ENCODE data around the gene SEL1L3. TPM values are rescaled to one million over a fixed set of nuclear protein-coding genes. Genes with fewer than 3 reads are reported as not detected.

SEL1L3 gene
- total RNA-seq, 1 donor from 2014 or later, result 14.4 TPM

DNA sequence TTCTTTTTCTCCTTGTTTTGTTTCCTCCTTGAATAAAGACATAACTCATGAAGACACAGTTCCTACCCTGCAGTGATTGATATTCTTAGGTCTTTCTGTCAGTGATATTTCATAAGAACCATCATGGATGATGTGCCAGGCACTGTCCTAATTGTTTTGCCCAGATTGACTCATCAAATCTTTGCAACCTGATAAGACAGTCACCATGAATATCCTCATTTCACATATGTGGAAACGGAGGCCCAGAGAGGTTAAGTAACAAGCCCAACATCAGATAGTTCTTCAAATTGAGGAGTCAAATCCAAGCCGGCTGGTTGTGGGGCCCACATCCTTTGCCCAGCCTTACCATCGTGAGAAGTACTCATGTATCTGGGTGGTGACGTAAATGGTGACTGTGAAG lies 69.9 kb downstream of the SEL1L3 start:
- peaks cover 10% of the 10 kb centered on the region for H3K36me3 Mint-ChIP-seq
- DNase-seq (ENCODE audit: low spot score in 2 of 2, unreplicated experiment in 2 of 2), result no peak
- no peak overlapping the region for H3K4me3 Mint-ChIP-seq
- H3K9me3 Mint-ChIP-seq, result peaks cover 7% of the 10 kb centered on the region
- TF ChIP-seq, protein P1, sequence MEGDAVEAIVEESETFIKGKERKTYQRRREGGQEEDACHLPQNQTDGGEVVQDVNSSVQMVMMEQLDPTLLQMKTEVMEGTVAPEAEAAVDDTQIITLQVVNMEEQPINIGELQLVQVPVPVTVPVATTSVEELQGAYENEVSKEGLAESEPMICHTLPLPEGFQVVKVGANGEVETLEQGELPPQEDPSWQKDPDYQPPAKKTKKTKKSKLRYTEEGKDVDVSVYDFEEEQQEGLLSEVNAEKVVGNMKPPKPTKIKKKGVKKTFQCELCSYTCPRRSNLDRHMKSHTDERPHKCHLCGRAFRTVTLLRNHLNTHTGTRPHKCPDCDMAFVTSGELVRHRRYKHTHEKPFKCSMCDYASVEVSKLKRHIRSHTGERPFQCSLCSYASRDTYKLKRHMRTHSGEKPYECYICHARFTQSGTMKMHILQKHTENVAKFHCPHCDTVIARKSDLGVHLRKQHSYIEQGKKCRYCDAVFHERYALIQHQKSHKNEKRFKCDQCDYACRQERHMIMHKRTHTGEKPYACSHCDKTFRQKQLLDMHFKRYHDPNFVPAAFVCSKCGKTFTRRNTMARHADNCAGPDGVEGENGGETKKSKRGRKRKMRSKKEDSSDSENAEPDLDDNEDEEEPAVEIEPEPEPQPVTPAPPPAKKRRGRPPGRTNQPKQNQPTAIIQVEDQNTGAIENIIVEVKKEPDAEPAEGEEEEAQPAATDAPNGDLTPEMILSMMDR (IDR thresholded peaks at IDR 0.05; ENCODE audit: unreplicated experiment), result no peak
- H3K27ac Mint-ChIP-seq, result no peak overlapping the region
- peaks cover 25% of the 10 kb centered on the region for H3K4me1 Mint-ChIP-seq
- no peaks in the 10 kb centered on the region for H3K27me3 Mint-ChIP-seq (ENCODE audit: low read depth)

DNA sequence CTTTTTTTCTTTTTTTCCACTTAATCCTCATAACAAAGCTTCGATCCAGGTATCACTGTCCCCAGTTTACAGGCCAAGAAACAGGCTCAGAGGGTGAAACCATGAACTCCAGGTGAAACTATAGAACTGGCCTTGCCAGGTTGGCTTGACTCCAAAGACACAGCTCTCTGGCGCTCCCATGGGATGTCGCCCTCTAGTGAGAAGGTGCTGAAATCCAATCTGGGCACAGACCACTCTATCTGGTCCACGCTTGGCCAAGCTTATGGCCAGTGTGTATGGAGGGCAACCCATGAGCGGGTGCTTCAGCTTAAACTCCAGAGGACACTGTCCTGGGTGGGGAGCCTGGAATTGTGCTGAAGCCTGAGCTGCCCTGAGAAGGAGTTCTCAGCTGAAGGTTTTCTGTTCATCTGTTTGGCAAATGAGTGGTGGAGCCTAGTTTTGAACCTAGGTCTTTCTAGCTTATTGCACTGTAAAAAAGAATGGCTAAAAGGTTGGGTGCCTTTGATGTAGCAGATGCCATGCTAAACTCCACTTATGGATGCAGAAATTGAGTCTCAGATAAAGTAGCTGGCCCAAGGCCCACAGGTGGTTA lies 70.5 kb downstream of the SEL1L3 start:
- no peak overlapping the region for H3K27ac Mint-ChIP-seq
- no peak for DNase-seq (ENCODE audit: low spot score in 2 of 2, unreplicated experiment in 2 of 2)
- H3K4me3 Mint-ChIP-seq, result no peak overlapping the region
- peaks cover 28% of the 10 kb centered on the region for H3K4me1 Mint-ChIP-seq
- H3K27me3 Mint-ChIP-seq (ENCODE audit: low read depth), result no peaks in the 10 kb centered on the region
- TF ChIP-seq, protein P1 (IDR thresholded peaks at IDR 0.05; ENCODE audit: unreplicated experiment), result no peak
- H3K9me3 Mint-ChIP-seq, result peaks cover 7% of the 10 kb centered on the region
- H3K36me3 Mint-ChIP-seq, result peaks cover 10% of the 10 kb centered on the region

DNA sequence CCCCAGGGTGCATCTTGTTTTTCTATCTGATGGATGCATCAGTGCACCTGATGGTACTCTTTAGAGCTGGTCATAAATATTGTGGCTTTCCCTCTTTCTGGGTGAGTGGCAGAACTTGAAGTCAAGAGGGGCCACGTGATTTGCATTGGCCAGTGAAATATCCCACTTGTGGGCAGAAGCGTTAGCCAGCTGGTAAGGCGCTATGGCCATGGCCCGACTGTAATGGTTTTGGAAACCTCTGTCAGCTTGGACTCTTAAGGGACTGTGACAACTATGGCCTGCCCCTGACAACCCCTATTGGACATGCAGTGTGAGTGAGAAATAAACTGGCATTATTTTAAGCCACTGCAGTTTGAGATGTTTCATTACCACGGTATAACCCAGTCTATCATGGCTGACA lies 72.8 kb downstream of the SEL1L3 start:
- peaks cover 10% of the 10 kb centered on the region for H3K36me3 Mint-ChIP-seq
- TF ChIP-seq, protein P1 (IDR thresholded peaks at IDR 0.05; ENCODE audit: unreplicated experiment), result no peak
- H3K9me3 Mint-ChIP-seq, result peaks cover 7% of the 10 kb centered on the region
- H3K4me1 Mint-ChIP-seq, result peaks cover 9% of the 10 kb centered on the region
- no peak overlapping the region for H3K4me3 Mint-ChIP-seq
- no peak overlapping the region for H3K27ac Mint-ChIP-seq
- DNase-seq (ENCODE audit: low spot score in 2 of 2, unreplicated experiment in 2 of 2), result no peak
- no peaks in the 10 kb centered on the region for H3K27me3 Mint-ChIP-seq (ENCODE audit: low read depth)

DNA sequence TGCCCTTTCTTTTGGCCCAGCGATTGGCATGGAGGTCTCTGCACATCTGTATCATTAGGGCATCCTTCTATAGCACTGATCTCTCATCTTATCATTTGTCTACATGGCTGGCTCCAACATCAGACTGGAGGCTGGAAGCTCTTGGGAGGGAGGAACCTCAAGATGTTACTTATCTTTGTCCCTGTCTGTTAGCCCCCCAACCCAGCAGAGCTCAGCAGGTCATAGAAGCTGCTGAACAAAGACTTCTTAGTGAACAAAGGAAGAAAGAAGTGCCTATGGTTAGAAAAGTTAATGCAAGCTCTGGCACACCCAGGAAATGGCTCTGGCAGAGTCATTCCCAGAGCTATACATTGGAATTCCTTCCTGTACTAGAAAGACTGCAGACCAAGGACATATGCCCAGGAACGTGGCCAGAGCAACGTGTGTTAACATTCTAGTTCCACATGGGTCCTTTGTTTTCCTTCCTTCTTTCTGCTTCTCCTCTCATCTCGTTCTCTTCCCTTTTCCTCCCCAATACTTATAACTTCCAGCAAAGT lies 74.0 kb downstream of the SEL1L3 start:
- Mint-ChIP-seq H3K9me3 (peaks cover under 1% of the 10 kb centered on the region), H3K4me3 (no peak overlapping the region), H3K27ac (no peak overlapping the region), H3K4me1 (peaks cover 7% of the 10 kb centered on the region), H3K27me3 (ENCODE audit: low read depth) (no peaks in the 10 kb centered on the region), H3K36me3 (peaks cover 4% of the 10 kb centered on the region)
- TF ChIP-seq, protein P1 (IDR thresholded peaks at IDR 0.05; ENCODE audit: unreplicated experiment), result no peak
- DNase-seq (ENCODE audit: low spot score in 2 of 2, unreplicated experiment in 2 of 2), result no peak

DNA sequence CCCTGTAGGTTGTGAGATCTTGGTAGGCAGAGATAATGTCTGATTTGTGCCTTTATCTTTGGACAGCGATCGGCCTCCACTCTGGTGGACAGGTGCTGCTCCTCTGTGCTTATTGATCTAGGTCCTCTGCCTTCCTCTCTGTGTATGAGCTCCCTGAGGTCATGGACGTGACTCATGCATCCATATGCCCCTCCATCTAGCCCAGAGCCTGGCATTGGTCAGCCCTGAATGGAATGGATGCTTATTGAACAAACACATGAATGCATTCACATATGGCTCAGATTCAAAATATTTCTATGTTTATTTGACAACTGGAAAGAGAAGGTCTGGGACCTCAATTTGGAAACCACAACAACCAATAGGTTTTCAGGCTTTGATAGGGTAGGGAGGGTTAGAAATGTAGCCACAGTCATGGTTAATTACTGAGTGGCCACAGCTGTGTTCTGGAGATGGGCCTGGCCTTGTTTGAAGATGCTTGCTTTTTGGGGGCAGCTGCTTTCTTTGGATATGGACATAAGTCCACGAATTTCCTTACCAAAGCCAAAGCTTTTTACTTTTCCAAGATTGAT lies 76.2 kb downstream of the SEL1L3 start:
- Mint-ChIP-seq H3K9me3 (no peaks in the 10 kb centered on the region), H3K27me3 (ENCODE audit: low read depth) (no peaks in the 10 kb centered on the region), H3K4me1 (peaks cover 7% of the 10 kb centered on the region), H3K27ac (no peak overlapping the region), H3K36me3 (peaks cover 5% of the 10 kb centered on the region), H3K4me3 (no peak overlapping the region)
- TF ChIP-seq, protein P1 (IDR thresholded peaks at IDR 0.05; ENCODE audit: unreplicated experiment), result no peak
- DNase-seq (ENCODE audit: low spot score in 2 of 2, unreplicated experiment in 2 of 2), result no peak

Data from mesothelial cell of epicardium (in vitro differentiated cells).